OCI-M1 (cell line): Measurements from ENCODE around the gene UFD1.
A peak's percentile ranks its signal among the peaks of the same experiment; 100 is the strongest.

Experiments used
- DNase-seq: peaks from one replicate; lab custom pipeline; 2025; lab: John Stamatoyannopoulos, UW

Gene UFD1

GRCh38 chr22:19515654-19516377 lies 36.8 kb upstream of the UFD1 start:
- no peak for DNase-seq

GRCh38 chr22:19514831-19515565 lies 36.0 kb upstream of the UFD1 start:
- no peak for DNase-seq

- DNase-seq: no peak
Observed at GRCh38 chr22:19513823-19514222, 34.8 kb upstream of the UFD1 start.

- DNase-seq: no peak
Observed at GRCh38 chr22:19510919-19511341, 31.9 kb upstream of the UFD1 start.

- DNase-seq: no peak
Observed at GRCh38 chr22:19509923-19510322, 30.9 kb upstream of the UFD1 start.

GRCh38 chr22:19509191-19509590 lies 30.2 kb upstream of the UFD1 start:
- DNase-seq: no peak

GRCh38 chr22:19508024-19508776 lies 29.2 kb upstream of the UFD1 start:
- DNase-seq: no peak

- DNase-seq: no peak
Observed at GRCh38 chr22:19507534-19507861, 28.5 kb upstream of the UFD1 start.

- no peak for DNase-seq
Observed at GRCh38 chr22:19506212-19506611, 27.2 kb upstream of the UFD1 start.

- no peak for DNase-seq
Observed at GRCh38 chr22:19505735-19506126, 26.7 kb upstream of the UFD1 start.

GRCh38 chr22:19504900-19505734 lies 26.1 kb upstream of the UFD1 start:
- DNase-seq: no peak

GRCh38 chr22:19503869-19504268 lies 24.9 kb upstream of the UFD1 start:
- DNase-seq: no peak

GRCh38 chr22:19503367-19503766 lies 24.4 kb upstream of the UFD1 start:
- DNase-seq: no peak

GRCh38 chr22:19501897-19502447 lies 23.0 kb upstream of the UFD1 start:
- DNase-seq: no peak

- no peak for DNase-seq
Observed at GRCh38 chr22:19499880-19500242, 20.9 kb upstream of the UFD1 start.

- no peak for DNase-seq
Observed at GRCh38 chr22:19499236-19499879, 20.4 kb upstream of the UFD1 start.

- no peak for DNase-seq
Observed at GRCh38 chr22:19498866-19499190, 19.8 kb upstream of the UFD1 start.

GRCh38 chr22:19498154-19498865 lies 19.3 kb upstream of the UFD1 start:
- DNase-seq: no peak

- DNase-seq: peak; percentile 44
Observed at GRCh38 chr22:19497245-19497644, 18.3 kb upstream of the UFD1 start.

GRCh38 chr22:19496324-19496630 lies 17.3 kb upstream of the UFD1 start:
- DNase-seq: no peak
